COR-L47 (cell line): Measurements from ENCODE around the gene UPK3BL2.
"Not testable (repeated sequence)": the region's sequence is repeated elsewhere in the genome, so short reads cannot be mapped to it uniquely, and the experiment has no call there.

ENCODE experiments used
- DNase-seq: peaks from one replicate; lab custom pipeline; 2025; lab: John Stamatoyannopoulos, UW

Gene UPK3BL2, protein sequence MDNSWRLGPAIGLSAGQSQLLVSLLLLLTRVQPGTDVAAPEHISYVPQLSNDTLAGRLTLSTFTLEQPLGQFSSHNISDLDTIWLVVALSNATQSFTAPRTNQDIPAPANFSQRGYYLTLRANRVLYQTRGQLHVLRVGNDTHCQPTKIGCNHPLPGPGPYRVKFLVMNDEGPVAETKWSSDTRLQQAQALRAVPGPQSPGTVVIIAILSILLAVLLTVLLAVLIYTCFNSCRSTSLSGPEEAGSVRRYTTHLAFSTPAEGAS

DNA sequence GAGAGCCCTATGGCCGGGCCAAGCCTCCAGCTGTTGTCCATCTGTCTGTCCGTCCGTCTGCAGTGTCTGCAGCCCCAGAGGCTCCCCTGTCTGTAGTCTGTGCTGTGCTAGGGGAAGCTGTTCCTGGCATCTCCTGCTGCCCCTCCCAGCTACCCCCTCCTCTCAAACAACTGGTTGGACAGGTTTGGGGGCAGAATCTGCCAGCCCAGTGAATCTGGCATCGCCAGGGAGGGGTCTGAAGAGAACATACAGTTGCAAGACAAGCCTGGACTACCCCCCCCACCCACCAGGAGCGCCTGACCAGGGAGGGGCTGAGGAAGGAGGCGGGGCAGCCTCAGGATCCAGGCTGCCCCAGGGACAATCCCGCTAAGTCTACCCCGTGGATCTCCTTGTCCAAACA, at the start of gene UPK3BL2:
Gene UPK3BL2, minus strand, starts transcription at position 101 of the 400 bp plus-strand sequence. Its CDS starts 60 bp downstream, at position 41.
- DNase-seq: not testable (repeated sequence)

DNA sequence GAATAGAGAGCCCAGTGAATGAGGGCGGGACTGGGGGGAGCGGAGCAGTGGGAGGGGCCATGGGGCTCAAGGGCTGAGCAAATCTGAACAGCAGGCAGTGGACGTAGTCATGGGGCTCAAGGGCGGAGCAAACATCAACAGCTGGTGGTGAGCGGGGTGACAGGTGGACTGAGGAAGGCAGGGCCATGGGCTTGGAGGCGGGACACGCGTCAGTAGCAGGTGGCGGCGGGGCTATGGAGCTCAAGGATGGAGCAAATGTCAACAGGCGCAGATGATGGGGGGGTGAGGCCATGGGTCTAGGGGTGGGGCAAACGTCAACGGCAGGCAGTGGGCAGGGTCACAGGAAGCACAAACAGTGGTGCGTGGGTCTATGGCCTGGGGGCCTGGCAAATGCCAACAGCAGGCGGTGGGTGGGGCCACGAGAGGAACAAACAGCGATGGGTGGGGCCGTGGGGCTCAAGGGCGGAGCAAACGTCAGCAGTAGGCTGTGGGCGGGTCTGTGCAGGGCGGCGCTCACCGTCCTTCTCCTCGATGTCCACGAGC, 49.1 kb upstream of the UPK3BL2 start:
- DNase-seq: not testable (repeated sequence)

DNA sequence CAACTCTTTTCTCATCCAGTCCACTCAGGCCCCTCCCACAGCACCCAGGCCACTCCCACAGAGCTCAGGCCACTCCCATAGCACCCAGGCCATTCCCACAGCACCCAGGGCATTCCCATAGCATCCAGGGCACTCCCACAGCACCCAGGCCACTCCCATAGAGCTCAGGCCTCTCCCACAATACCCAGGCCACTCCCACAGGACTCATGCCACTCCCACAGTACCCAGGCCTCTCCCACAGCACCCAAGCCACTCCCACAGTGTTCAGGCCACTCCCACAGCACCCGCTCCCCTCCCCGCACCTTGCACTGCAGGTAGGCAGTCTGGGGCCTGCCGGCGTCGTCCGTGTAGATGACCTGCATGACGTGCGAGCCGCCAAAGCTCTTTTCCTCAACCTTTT, 46.4 kb upstream of the UPK3BL2 start:
- DNase-seq: not testable (repeated sequence)

DNA sequence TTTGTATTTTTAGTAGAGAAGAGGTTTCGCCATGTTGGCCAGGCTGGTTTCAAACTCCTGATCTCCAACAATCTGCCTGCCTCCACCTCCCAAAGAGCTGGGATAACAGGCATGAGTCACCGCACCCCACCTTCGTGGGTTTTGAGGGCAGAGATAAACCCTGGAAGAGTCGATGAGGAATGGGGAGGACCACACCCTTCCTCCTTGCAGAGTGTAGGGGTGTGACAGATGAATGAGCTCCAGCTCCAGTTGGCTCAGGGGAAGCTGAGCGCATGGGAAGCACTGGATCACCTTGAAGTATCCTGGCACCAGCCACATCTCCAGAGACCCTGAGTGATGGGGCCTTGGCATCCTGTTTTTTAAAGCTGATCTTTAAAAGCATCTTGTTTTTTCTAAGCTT, 40.0 kb upstream of the UPK3BL2 start:
- not testable (repeated sequence) for DNase-seq

DNA sequence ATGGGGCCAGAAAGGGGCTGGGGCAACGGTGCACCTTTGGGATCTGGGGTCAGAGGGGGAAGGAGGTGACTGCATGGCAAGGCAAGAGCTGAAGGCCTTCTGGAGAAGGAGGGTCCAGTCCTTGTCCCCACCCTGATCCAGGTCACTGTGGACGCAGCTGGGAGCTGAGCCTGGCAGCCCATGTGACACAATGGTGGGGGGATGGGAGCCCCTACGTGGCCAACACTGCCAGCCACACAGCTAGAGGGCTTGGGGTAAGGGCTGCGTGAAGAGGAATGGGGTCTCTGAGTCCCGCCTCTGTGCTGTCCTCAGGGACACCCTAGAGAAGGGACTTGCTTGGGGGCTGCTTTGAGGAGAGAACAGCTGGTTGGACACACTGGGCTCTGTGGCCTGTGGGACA, 38.2 kb upstream of the UPK3BL2 start:
- not testable (repeated sequence) for DNase-seq

DNA sequence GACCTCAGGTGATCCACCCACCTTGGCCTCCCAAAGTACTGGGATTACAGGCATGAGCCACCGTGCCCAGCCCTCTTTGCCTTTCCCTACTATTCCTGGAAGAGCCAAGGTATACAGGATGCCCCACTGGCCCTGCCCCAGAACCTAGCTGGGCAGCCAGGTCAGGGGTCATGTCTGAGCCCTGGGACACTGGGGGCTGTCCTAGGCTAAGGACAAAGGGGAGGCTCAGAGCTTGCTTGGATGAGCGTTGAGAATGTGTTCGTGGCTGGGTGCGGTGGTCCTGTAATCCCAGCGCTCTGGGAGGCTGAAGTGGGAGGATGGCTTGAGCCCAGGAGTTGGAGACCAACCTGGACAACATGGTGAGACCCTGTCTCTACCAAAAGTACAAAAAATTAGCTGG, 35.0 kb upstream of the UPK3BL2 start:
- not testable (repeated sequence) for DNase-seq

DNA sequence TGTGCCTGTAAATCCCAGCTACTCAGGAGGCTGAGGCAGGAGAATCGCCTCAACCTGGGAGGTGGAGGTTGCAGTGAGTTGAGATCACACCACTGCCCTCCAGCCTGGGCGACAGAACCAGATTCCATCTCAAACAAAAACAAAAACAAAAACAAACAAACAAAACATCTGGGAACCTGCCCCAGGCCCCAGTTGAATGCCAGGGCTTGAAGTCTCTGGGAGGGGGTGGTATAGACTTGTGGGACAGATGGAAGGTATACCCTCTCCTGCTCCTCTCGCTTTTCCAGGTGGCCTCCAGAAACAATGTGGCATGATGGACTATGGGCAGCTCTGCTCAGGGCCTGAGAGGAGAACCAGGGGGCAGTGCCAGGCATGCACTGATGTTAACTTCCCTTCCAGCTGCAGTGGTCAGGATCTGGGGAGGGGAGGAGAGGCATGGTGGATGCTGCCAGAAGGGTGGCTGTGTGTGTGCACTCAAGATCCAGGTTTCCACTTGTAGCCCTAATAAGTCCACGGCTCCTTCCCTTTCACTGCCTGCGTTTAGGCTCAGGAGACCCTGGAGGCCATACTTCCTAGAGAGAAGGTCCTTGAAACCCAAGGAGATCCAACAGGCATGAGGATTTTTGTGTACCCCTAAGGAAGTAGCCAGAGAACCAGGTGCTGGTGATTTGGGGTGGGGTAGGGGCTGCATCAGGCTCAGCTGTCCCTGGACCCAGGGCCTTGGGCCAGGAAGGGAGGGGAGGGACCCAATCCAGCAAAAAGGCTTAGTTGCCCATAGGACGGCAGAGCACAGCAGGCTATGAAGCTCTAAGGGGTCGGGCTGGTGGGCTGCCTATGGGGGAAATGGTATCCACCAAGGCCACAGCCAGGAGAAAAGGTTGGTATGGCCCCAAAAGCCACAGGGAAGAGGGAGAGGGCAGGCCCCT, 34.1 kb upstream of the UPK3BL2 start:
- not testable (repeated sequence) for DNase-seq

DNA sequence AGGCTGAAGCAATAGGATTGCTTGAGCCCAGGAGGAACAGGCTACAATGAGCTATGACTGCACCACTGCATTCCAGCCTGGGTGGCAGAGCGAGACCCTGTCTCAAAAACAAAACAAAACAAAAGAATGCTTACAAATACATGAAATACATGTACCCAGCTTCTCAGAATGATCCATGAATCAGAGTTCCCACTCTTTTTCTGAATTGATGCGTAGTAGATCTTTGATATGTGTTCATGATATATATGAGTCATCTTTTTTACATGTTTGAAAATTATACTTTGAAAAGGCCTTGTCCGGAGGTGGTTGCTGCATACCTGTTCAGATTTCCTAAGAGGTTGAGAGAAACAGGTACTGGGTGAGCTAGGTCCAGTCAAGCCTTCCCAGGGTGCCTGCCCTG, 32.9 kb upstream of the UPK3BL2 start:
- DNase-seq: not testable (repeated sequence)

DNA sequence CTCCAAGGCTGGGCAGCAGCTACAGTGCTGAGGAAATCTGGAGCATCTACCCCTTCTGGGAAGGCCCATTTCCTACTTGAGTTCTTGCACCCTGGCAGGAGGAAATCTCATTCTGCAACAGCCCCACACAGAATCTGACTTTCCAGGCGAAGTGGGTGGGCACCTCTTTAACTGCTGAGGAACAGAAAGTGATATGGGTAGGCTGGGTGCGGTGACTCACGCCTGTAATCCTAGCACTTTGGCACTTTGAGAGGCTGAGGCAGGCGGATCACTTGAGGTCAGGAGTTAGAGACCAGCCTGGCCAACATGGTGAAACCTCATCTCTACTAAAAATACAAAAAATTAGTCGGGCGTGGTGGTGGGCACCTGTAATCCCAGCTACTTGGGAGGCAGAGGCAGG, 31.1 kb upstream of the UPK3BL2 start:
- DNase-seq: not testable (repeated sequence)

DNA sequence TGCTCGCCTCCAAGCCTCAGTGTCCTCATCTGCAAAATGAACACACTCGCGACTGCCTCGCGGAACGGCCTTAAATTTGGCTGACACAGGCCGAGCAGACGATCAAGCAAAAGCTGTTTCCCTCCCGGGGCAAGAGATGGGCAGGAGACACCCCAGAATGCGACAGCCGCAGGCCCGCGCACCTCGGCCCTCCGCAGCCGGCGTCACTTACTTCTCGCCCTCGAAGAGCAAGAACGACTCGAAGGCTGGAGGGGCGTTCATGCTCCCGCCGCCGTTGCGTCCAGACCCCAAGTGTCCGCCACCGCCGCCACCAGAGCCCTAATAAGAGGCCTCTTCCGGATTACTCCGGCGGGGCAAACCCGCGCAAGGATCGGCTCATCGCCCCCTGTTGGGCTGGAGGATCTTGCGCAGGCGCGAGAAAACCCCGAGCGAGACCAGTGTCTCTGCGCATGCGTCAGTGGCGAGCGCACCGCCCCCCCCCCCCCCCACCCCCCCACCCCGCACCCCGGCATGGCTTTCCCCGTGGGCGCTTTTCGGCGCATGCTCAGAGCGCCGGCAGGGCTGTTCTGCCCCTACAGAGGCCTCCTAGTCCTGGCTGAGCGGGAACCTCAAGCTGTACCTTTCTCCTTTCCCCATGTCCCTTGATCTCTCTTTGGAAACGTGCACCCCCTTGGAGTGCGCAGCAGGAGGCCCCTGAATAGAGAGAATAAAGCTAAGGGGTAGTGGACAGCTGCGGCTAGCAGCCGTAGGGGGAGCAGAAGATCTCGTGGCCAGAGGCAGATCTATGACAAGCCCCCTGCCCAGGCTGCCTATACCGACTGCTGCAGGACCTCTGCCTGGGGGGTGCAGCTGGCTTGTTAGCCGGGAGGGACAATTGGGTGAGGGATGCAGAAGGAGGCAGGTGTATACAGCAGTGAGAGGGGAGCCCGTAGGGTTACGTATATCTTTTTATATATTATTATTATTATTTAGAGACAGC, 29.1 kb upstream of the UPK3BL2 start, which contains the start of gene POLR2J3:
Gene POLR2J3, minus strand, starts transcription at position 323 of the 979 bp plus-strand sequence. Its CDS starts 62 bp downstream, at position 261.
- not testable (repeated sequence) for DNase-seq

DNA sequence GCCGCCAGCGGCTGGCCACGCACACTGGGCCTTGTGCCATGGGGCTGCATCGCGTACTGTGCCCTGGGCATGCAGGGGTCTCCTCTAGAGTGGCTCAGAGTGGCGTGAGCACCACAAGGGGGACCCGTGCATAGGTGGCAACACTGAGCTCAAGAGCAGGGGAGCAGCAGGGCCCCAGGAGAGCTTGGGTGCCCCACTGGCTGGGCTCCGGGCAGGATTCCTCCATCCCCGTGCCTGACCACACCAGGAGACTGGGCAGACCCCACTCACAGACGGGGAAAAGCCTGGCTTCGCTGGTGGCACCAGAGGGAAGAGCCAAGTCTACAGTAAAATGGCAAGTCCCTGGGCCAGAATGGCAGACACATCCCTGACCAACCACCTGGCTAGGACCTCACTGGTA, 25.1 kb upstream of the UPK3BL2 start:
- DNase-seq: not testable (repeated sequence)

DNA sequence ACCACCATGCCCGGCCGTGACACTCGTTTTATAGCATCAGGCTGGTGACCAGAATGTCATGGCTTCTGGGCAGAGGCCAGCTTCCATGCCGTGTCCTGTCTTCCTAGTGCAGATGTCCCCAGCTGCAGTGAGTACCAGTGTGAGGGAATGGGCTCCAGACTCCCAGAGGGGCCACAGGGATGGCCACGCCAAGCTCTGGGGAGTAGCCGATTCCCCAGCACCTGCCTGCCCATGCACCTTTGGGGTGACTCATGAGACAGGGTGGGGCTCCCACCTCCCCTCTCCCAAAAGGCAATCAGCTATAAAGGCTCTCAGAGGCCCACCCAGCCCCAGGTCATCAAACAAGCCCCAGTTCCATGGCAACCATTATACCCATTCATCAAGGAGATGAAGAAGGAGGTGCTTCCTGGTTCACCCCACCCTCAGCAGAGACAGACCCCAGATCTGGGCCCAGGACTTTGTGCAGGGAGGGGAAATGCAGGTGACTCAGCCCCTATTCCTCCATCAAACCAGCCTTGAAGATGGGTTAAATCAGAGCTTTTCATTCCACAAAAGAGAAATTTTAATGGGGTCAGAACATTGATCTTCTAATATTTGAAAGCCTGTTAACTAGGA, 7.4 kb upstream of the UPK3BL2 start, which contains the start of gene SPDYE2:
Gene SPDYE2, plus strand, starts transcription at position 419 of the 615 bp plus-strand sequence. CDS start 2,030 bp downstream, outside the sequence.
- not testable (repeated sequence) for DNase-seq

DNA sequence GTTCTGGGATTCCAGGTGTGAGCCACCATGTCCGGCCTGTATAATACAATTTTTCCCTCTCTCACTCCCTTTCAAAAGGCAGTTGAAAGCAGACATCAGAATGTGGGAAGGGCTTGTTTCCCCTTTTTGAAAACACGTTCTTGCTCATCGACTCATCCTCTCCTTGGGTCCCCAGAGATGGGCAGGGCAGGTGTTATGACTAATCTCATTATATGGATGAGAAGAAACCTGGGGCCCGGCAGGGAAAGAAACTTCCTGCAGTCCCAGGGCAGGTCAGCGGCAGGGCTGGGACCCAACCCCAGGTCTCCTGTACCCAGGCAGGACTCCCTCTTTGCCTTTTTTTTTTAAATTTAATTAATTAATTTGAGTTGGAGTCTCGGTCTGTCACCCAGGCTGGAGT, 2.9 kb upstream of the UPK3BL2 start:
- not testable (repeated sequence) for DNase-seq

DNA sequence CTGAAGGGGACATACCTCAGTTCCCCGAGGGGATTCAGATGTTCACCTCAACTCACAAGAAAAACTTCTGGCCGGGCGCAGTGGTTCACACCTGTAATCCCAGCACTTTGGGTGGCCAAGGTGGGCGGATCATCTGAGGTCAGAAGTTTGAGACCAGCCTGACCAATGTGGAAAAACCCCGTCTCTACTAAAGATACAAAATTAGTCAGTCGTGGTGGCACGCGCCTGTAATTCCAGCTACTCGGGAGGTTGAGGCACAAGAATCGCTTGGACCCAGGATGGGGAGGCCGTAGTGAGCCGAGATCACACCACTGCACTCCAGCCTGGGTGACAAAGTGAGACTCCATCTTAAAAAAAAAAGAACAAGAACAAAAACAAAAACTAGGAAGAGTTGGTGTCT, 1.8 kb upstream of the UPK3BL2 start:
- DNase-seq: not testable (repeated sequence)

DNA sequence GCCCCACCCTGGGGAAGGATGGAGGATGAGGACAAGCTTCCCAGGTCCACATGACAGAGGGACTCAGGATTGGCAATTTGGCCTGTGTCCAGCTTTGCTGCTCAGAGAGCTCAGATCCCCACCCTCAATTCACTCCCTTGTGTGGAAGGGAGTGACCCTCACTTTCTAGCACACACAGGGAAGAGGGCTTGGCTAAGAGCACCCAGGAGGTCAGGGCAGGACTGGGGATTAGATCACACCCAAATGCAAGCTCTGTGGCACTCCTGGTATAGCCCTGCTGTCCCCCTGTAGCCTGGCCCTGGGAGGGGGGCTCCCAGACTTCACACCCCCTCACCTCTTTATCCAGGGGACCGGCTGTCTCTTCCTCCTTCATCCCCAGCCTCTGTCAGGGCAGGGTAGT, 876 bp upstream of the UPK3BL2 start:
- DNase-seq: not testable (repeated sequence)

DNA sequence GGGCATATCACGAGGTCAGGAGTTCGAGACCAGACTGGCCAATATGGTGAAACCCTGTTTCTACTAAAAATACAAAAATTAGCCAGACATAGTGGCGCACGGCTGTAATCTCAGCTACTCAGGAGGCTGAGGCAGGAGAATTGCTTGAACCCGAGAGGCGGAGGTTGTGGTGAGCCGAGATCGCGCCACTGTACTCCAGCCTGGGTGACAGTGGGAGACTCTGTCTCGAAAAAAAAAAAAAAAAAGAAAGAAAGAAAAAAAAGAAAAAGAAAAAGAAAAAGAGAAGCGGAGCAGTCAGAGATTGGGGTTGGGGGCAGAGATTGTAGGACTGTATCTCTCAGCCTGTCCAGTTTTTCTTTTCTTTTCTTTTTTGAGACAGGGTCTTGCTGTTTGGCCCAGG, 725 bp downstream of the UPK3BL2 start:
- DNase-seq: not testable (repeated sequence)

DNA sequence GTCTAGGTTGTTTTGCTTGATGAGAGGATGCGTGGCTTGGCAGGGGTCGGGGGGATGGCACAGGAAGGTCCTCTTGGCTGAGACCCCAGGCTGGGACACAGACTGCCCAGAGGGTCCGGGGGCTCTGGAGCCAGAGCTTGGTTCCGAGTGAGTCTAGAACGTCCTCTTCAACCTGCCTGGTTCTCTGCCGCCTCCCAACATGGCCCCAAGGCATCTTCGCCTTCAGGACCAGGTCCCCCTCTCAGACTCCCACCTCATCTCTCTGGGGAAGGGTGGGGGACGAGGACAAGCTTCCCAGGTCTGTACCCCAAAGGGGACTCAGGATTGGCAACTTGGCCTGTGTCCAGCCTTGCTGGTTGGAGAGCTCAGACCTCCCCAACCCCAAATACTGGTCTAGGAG, 1.4 kb downstream of the UPK3BL2 start:
- DNase-seq: not testable (repeated sequence)

DNA sequence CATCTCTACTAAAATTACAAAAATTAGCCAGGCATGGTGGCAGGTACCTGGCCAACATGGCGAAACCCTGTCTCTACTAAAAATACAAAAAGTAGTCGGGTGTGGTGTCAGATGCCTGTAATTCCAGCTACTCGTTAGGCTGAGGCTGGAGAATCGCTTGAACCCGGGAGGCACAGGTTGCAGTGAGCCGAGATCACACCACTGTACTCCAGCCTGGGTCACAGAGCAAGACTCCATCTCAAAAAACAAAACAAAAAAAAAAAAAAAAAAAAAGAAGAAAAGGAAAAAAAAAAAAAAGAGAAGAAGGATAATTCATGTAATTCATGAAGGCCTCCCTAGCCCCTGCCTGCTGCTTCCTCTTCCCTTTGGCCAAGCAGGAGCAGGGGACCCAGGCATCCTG, 2.9 kb downstream of the UPK3BL2 start:
- DNase-seq: not testable (repeated sequence)

DNA sequence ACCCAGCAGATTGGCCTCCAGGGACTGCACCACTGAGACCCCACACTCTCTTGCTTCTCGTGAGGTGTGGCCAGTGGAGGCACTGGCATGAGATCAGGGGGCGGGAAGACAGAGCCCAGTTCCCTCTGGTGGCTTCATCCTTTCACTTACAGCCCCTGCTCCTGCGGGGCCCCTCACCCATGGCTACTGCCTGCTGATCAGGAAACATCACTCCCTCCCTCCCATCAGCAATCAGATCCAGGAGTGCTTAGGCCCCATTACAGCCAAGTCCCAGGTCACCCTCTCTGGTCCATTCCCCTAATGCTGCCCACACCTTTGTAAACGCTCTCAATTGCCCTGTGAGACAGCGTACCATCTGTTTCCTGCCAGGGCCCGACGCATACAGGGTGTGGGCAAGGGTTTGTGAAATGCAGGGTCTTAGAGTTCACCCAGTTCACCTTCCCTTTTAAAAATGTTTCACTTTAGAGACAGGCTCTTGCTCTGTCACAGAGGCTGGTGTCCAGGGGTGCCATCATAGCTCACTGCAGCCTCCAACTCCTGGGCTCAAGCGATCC, 8.4 kb downstream of the UPK3BL2 start:
- DNase-seq: not testable (repeated sequence)

DNA sequence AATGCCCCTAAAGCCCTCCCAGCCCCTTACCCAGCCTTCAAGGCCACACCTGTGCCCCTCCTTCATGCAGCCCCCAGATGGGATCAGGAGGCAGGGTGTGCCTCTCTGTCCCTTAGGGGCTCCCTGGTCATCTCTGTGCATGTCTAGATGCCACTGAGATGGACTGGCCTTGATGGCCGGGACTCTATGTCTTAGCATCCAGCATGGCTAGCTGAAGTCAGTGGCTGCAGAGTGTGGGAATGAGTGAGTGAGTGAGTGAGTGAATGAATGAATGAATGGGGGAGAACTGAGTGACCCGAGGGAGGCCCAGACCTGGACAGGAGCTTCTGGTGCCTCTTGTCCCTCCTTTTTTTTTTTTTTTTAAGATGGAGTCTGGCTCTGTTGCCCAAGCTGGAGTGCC, 11.4 kb downstream of the UPK3BL2 start:
- DNase-seq: not testable (repeated sequence)
